Measurements from ENCODE around the gene C1GALT1C1L. TPM values are rescaled to one million over a fixed set of nuclear protein-coding genes. Genes with fewer than 3 reads are reported as not detected.
"Not testable (repeated sequence)": the region's sequence is repeated elsewhere in the genome, so short reads cannot be mapped to it uniquely, and the experiment has no call there.

The C1GALT1C1L gene
- total RNA-seq, 1 experiment from 2014 or later = not detected

DNA sequence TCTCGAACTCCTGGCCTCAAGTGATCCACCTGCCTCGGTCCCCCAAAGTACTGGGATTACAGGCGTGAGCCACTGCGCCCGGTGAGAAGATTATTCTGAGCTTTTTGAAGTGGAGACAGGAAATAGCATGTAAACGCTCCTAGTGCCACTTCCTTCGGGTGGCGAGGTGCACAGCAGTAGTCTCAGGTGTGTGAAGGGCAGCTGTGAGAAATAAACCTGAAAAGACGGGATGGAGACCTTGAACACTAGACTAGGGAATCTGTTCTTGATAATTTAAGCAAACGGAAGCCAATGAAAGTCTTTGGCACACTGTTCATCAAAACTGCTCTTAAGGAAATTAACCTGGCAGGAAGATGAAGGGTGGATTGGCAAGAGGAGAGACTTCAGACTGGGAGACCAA is 39.6 kb downstream of the C1GALT1C1L start:
- H3K4ac ChIP-seq (ENCODE audit: low read depth, low read length) = no peak overlapping the region
- Mint-ChIP-seq H3K4me3 (peak overlapping the region; percentile 70 to 81), H3K27me3 (ENCODE audit: low read depth) (peaks cover 28% of the 10 kb centered on the region), H3K36me3 (ENCODE audit: insufficient read depth in 1 of 3, low read depth in 3 of 3) (peaks cover 0 to 8% (median 0%) of the 10 kb centered on the region in 3 experiments; a peak in 3 of 7 replicates), H3K27ac (no peak overlapping the region), H3K4me1 (peaks cover 16 to 19% of the 10 kb centered on the region in 2 experiments), H3K9me3 (peaks cover 4 to 8% of the 10 kb centered on the region in 2 experiments; a peak in 4 of 5 replicates)
- TF ChIP-seq, protein P1, sequence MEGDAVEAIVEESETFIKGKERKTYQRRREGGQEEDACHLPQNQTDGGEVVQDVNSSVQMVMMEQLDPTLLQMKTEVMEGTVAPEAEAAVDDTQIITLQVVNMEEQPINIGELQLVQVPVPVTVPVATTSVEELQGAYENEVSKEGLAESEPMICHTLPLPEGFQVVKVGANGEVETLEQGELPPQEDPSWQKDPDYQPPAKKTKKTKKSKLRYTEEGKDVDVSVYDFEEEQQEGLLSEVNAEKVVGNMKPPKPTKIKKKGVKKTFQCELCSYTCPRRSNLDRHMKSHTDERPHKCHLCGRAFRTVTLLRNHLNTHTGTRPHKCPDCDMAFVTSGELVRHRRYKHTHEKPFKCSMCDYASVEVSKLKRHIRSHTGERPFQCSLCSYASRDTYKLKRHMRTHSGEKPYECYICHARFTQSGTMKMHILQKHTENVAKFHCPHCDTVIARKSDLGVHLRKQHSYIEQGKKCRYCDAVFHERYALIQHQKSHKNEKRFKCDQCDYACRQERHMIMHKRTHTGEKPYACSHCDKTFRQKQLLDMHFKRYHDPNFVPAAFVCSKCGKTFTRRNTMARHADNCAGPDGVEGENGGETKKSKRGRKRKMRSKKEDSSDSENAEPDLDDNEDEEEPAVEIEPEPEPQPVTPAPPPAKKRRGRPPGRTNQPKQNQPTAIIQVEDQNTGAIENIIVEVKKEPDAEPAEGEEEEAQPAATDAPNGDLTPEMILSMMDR (conservative IDR thresholded peaks at IDR 0.05) = no peak
- no peak overlapping the region for H3K23ac ChIP-seq (ENCODE audit: insufficient read length, low read depth, low read length)
- H4K8ac ChIP-seq (replicated peaks; ENCODE audit: insufficient read length, low read depth, low read length) = no peak overlapping the region
- no peaks in the 10 kb centered on the region for H4K20me1 ChIP-seq (ENCODE audit: control insufficient read depth, insufficient read depth, insufficient read length)
- H3K27ac ChIP-seq (ENCODE audit: insufficient read length, low read depth, low read length) = no peak overlapping the region
- H4K91ac ChIP-seq (ENCODE audit: insufficient read length, low read depth, low read length) = no peak overlapping the region
- no peak overlapping the region for H3K14ac ChIP-seq (ENCODE audit: insufficient read depth, low read length)
- H2BK20ac ChIP-seq (ENCODE audit: low read depth, low read length, poor library complexity, severe bottlenecking) = no peak overlapping the region
- no peak overlapping the region for H2AK5ac ChIP-seq (ENCODE audit: insufficient read length, low read length)
- no peaks in the 10 kb centered on the region for H3K4me1 ChIP-seq (ENCODE audit: insufficient read depth, low read length)
- no peak overlapping the region for H3K18ac ChIP-seq (ENCODE audit: insufficient read length, low read depth, low read length)
- WGBS (ENCODE audit: extremely low coverage, insufficient read length, low lambda C conversion rate) = no CpG with 5 or more reads among the region's 10 CpGs
- H3K4me2 ChIP-seq (ENCODE audit: insufficient read depth, insufficient read length, low read length) = peak overlapping the region; percentile 86
- no peaks in the 10 kb centered on the region for H3K79me1 ChIP-seq (ENCODE audit: insufficient read depth, low read depth, low read length, poor library complexity, severe bottlenecking)
- no peak overlapping the region for H2BK12ac ChIP-seq (ENCODE audit: insufficient read length, low read depth, low read length)
- H3K79me2 ChIP-seq (ENCODE audit: insufficient read depth, low read length) = no peaks in the 10 kb centered on the region
- H2BK5ac ChIP-seq (ENCODE audit: insufficient read length, low read length) = no peak overlapping the region
- H3K27me3 ChIP-seq (ENCODE audit: insufficient read depth, low read length) = no peaks in the 10 kb centered on the region; the same call in 1 of the 2 replicates
- no peak overlapping the region for H3T11ph ChIP-seq (ENCODE audit: low read length)
- H3K23me2 ChIP-seq (ENCODE audit: insufficient read length, low read depth, low read length, poor library complexity, severe bottlenecking) = peaks cover 10% of the 10 kb centered on the region
- no peak overlapping the region for H3K56ac ChIP-seq (ENCODE audit: insufficient read length, low read depth, low read length)
- no peak for DNase-seq
- peak overlapping the region; percentile 76 for H2AFZ ChIP-seq (ENCODE audit: low read length)
- no peak overlapping the region for H4K5ac ChIP-seq (ENCODE audit: insufficient read length, low read depth, low read length)
- H2BK15ac ChIP-seq (ENCODE audit: low read depth, low read length) = no peak overlapping the region
- peak overlapping the region; percentile 10 for H3K9ac ChIP-seq (ENCODE audit: extremely low read depth, insufficient read length, low read length)
- H3K9me3 ChIP-seq (ENCODE audit: control insufficient read depth, low read depth, low read length) = no peaks in the 10 kb centered on the region
- H2BK120ac ChIP-seq (ENCODE audit: low read depth, low read length, poor library complexity, severe bottlenecking) = no peak overlapping the region

DNA sequence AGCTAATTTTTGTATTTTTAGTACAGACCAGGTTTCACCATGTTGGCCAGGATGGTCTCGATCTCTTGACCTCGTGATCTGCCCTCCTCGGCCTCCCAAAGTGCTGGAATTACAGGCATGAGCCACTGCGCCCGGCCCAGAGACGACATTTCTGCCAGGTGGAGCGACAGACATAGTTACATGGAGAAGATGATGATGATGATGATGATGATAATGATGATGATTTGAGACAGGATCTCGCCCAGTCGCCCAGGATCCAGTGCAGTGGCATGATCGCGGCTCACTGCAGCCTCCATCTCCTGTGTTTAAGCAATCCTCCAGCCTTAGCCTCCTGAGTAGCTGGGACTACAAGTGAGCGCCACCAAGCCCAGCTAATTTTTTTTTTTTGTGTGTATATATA is 40.1 kb downstream of the C1GALT1C1L start:
- H3K23ac ChIP-seq (ENCODE audit: insufficient read length, low read depth, low read length); H3K79me1 ChIP-seq (ENCODE audit: insufficient read depth, low read depth, low read length, poor library complexity, severe bottlenecking); H2AK5ac ChIP-seq (ENCODE audit: insufficient read length, low read length); H3K4me1 ChIP-seq (ENCODE audit: insufficient read depth, low read length); H3K9me3 Mint-ChIP-seq; H3K27ac Mint-ChIP-seq; H4K91ac ChIP-seq (ENCODE audit: insufficient read length, low read depth, low read length); H3K18ac ChIP-seq (ENCODE audit: insufficient read length, low read depth, low read length); H3K56ac ChIP-seq (ENCODE audit: insufficient read length, low read depth, low read length); H2BK120ac ChIP-seq (ENCODE audit: low read depth, low read length, poor library complexity, severe bottlenecking); H2BK5ac ChIP-seq (ENCODE audit: insufficient read length, low read length); H3K14ac ChIP-seq (ENCODE audit: insufficient read depth, low read length); H3T11ph ChIP-seq (ENCODE audit: low read length); H4K5ac ChIP-seq (ENCODE audit: insufficient read length, low read depth, low read length); H2BK20ac ChIP-seq (ENCODE audit: low read depth, low read length, poor library complexity, severe bottlenecking); H3K4ac ChIP-seq (ENCODE audit: low read depth, low read length); H2AFZ ChIP-seq (ENCODE audit: low read length); H3K79me2 ChIP-seq (ENCODE audit: insufficient read depth, low read length); H3K36me3 Mint-ChIP-seq (ENCODE audit: insufficient read depth in 1 of 3, low read depth in 3 of 3); H2BK12ac ChIP-seq (ENCODE audit: insufficient read length, low read depth, low read length); H3K9me3 ChIP-seq (ENCODE audit: control insufficient read depth, low read depth, low read length); H3K27ac ChIP-seq (ENCODE audit: insufficient read length, low read depth, low read length); DNase-seq; H2BK15ac ChIP-seq (ENCODE audit: low read depth, low read length); H4K8ac ChIP-seq (replicated peaks; ENCODE audit: insufficient read length, low read depth, low read length); H4K20me1 ChIP-seq (ENCODE audit: control insufficient read depth, insufficient read depth, insufficient read length); H3K9ac ChIP-seq (ENCODE audit: extremely low read depth, insufficient read length, low read length); H3K27me3 ChIP-seq (ENCODE audit: insufficient read depth, low read length): not testable (repeated sequence)
- peaks cover 16 to 19% of the 10 kb centered on the region in 2 experiments for H3K4me1 Mint-ChIP-seq
- peaks cover 28% of the 10 kb centered on the region for H3K27me3 Mint-ChIP-seq (ENCODE audit: low read depth)
- H3K23me2 ChIP-seq (ENCODE audit: insufficient read length, low read depth, low read length, poor library complexity, severe bottlenecking) = peaks cover 10% of the 10 kb centered on the region
- WGBS (ENCODE audit: extremely low coverage, insufficient read length, low lambda C conversion rate) = no CpG with 5 or more reads among the region's 12 CpGs
- H3K4me3 Mint-ChIP-seq = peak overlapping the region in 1 of 2 experiments; percentile 53; a peak in 2 of 5 replicates
- peak overlapping the region; percentile 86 for H3K4me2 ChIP-seq (ENCODE audit: insufficient read depth, insufficient read length, low read length)
